Ectodermal cell (in vitro differentiated cells): ENCODE results near the gene PLOD2.

Experiments
- H3K27ac ChIP-seq: 2 replicates; pipeline ENCODE4 v1.7.0; 2013; ENCODE audit warnings: mild to moderate bottlenecking, low read depth, low read length; ENCODE audit not compliant: insufficient read depth, poor library complexity, severe bottlenecking
- H3K27me3 ChIP-seq: 2 replicates; pipeline ENCODE4 v1.7.0; 2013; ENCODE audit warnings: mild to moderate bottlenecking, low read length; ENCODE audit not compliant: insufficient read depth, control insufficient read depth, poor library complexity, severe bottlenecking
- H3K36me3 ChIP-seq: one replicate; pipeline ENCODE4 v1.7.0; 2013; ENCODE audit warnings: low read length; ENCODE audit not compliant: control insufficient read depth, insufficient read depth
- H3K4me1 ChIP-seq: one replicate; pipeline ENCODE4 v1.7.0; 2013; ENCODE audit warnings: low read length; ENCODE audit not compliant: control insufficient read depth, insufficient read depth
- H3K4me3 ChIP-seq: 2 replicates; pipeline ENCODE4 v1.7.0; 2013; ENCODE audit warnings: low read depth, low read length, control low read depth; ENCODE audit not compliant: insufficient read depth
- H3K9me3 ChIP-seq: 2 replicates; pipeline ENCODE4 v1.7.0; 2013; ENCODE audit warnings: mild to moderate bottlenecking, low read length, moderate library complexity; ENCODE audit not compliant: control insufficient read depth
- WGBS, 2 experiments: methylation state at CpG; one replicate each; pipeline ENCODE4 v1.1.7; 2013; ENCODE audit warnings: missing lambda C conversion rate in 2 of 2; 5-methylcytosine and 5-hydroxymethylcytosine counted together

PLOD2 gene

GRCh38 chr3:146058241-146058640 is 102.7 kb downstream of the PLOD2 start:
- Histone ChIP-seq H3K27me3 (no peaks in the 10 kb centered on the region), H3K9me3 (no peaks in the 10 kb centered on the region), H3K4me3 (no peak overlapping the region), H3K4me1 (no peaks in the 10 kb centered on the region), H3K27ac (no peak overlapping the region), H3K36me3 (no peaks in the 10 kb centered on the region)
- WGBS, 2 experiments = 88% methylated on average over 1 of the region's 2 CpGs; no CpG with 5 or more reads in 1 of the 2 experiments

GRCh38 chr3:146052791-146053310 is 108.1 kb downstream of the PLOD2 start:
- no peak overlapping the region for H3K27ac ChIP-seq
- WGBS, 2 experiments = 86 to 97% methylated on average over 5 of the region's 6 CpGs

GRCh38 chr3:146052056-146052790 is 108.8 kb downstream of the PLOD2 start:
- Histone ChIP-seq H3K27ac (no peak overlapping the region), H3K4me3 (no peak overlapping the region), H3K9me3 (no peaks in the 10 kb centered on the region), H3K4me1 (no peaks in the 10 kb centered on the region), H3K27me3 (no peaks in the 10 kb centered on the region), H3K36me3 (no peaks in the 10 kb centered on the region)
- WGBS, 2 experiments = 100% methylated on average over 2 of the region's 2 CpGs

More at GRCh38 chr3:146052791-146053310, 108.1 kb downstream of the PLOD2 start:
- Histone ChIP-seq H3K9me3 (no peaks in the 10 kb centered on the region), H3K4me1 (no peaks in the 10 kb centered on the region), H3K4me3 (no peak overlapping the region), H3K27me3 (no peaks in the 10 kb centered on the region), H3K36me3 (no peaks in the 10 kb centered on the region)

DNA sequence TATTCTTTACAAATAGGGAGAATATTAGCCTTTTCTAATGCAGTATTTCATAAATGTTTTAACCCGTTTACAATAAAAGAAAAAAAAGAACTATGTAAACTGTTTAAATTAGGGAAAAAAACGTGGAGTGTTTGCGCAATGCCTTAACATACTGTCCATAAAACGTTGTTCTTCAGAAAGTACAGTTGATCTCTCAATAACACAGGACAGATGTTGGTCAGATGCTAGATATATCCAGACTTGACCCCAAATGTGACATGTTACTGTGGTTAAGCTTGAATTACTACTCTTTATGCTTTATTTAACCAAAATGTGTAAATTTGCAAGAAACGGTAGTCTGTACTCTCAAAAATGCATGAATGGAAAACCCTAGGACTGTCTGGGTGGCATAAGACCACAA is 110.3 kb downstream of the PLOD2 start:
- Histone ChIP-seq H3K9me3 (no peaks in the 10 kb centered on the region), H3K36me3 (no peaks in the 10 kb centered on the region), H3K4me3 (no peak overlapping the region), H3K27me3 (no peaks in the 10 kb centered on the region), H3K4me1 (no peaks in the 10 kb centered on the region), H3K27ac (no peak overlapping the region)
- WGBS, 2 experiments = 94 to 100% methylated on average over 4 to 5 of the region's 5 CpGs

GRCh38 chr3:146047485-146047884 is 113.5 kb downstream of the PLOD2 start:
- Histone ChIP-seq H3K4me1 (no peaks in the 10 kb centered on the region), H3K27ac (no peak overlapping the region), H3K27me3 (no peaks in the 10 kb centered on the region), H3K36me3 (no peaks in the 10 kb centered on the region), H3K9me3 (no peaks in the 10 kb centered on the region), H3K4me3 (no peak overlapping the region)
- no CpG with 5 or more reads among the region's 1 CpG for WGBS, 2 experiments

DNA sequence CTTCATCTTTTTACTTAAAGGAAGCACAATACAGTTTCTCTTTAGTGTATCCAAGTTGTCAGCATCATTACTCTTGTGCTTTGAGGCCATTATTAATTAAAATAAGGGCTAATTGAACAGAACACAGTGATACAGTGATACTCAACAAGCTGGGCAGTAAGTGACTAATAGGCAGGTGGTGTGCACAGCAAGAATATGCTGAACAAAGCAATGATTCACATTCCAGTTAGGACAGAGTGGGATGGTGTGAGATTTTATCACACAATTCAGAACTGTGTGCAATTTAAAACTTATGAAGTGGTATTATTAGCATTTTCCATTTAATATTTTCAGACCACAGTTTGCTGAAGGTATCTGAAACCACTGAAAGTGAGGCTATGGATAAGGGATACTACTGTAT is 116.9 kb downstream of the PLOD2 start:
- Histone ChIP-seq H3K27me3 (no peaks in the 10 kb centered on the region), H3K4me1 (no peaks in the 10 kb centered on the region), H3K27ac (no peak overlapping the region), H3K9me3 (no peaks in the 10 kb centered on the region), H3K4me3 (no peak overlapping the region), H3K36me3 (no peaks in the 10 kb centered on the region)

- Histone ChIP-seq H3K27me3 (no peaks in the 10 kb centered on the region), H3K27ac (no peak overlapping the region), H3K36me3 (no peaks in the 10 kb centered on the region), H3K4me1 (no peaks in the 10 kb centered on the region), H3K9me3 (no peaks in the 10 kb centered on the region), H3K4me3 (no peak overlapping the region)
These were observed 120.4 kb downstream of the PLOD2 start for GRCh38 chr3:146040630-146041029.

GRCh38 chr3:146037697-146038096 is 123.3 kb downstream of the PLOD2 start:
- no peaks in the 10 kb centered on the region for H3K27me3 ChIP-seq
- no peaks in the 10 kb centered on the region for H3K9me3 ChIP-seq
- no peaks in the 10 kb centered on the region for H3K4me1 ChIP-seq
- H3K27ac ChIP-seq = no peak overlapping the region
- H3K4me3 ChIP-seq = no peak overlapping the region
- WGBS, 2 experiments = 91 to 92% methylated on average over 5 of the region's 5 CpGs
- no peaks in the 10 kb centered on the region for H3K36me3 ChIP-seq

DNA sequence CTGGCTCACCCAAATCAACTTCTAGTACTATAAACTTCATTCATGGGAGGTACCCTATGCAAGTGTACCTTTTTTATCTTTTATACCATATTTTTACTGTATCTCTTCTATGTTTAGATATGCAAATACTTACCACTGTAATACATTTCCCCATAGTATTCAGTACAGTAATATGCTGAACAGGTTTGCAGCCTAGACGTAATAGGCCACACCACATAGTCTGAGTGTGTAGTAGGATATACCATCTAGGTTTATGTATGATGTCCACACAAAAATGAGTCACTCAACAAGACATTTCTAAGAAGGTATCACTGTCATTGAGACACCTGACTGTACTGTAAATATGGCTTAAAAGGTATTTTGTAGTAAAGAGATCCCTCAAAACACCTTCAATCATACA is 124.7 kb downstream of the PLOD2 start:
- Histone ChIP-seq H3K27me3 (no peaks in the 10 kb centered on the region), H3K27ac (no peak overlapping the region), H3K4me3 (no peak overlapping the region), H3K4me1 (no peaks in the 10 kb centered on the region), H3K36me3 (no peaks in the 10 kb centered on the region), H3K9me3 (no peaks in the 10 kb centered on the region)
- 100% methylated on average over 1 of the region's 1 CpG; no CpG with 5 or more reads in 1 of the 2 experiments for WGBS, 2 experiments

DNA sequence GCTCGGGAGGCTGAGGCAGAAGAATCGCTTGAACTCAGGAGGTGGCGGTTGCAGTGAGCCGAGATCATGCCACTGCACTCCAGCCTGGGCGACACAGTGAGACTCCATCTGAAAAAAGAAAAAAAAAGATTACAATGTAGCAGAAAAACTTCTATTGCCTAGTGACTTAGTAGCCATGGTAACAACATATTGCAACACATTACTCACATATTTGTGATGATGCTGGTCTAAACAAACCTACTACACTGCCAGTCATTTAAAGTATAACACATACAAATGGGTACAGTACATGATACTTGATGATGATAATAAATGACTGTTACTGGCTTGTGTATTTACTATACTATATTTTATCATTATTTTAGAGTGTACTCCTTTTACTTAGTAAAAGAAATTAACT is 125.6 kb downstream of the PLOD2 start:
- Histone ChIP-seq H3K4me1 (no peaks in the 10 kb centered on the region), H3K4me3 (no peak overlapping the region), H3K9me3 (no peaks in the 10 kb centered on the region), H3K36me3 (no peaks in the 10 kb centered on the region), H3K27me3 (no peaks in the 10 kb centered on the region), H3K27ac (no peak overlapping the region)
- WGBS, 2 experiments = 91 to 93% methylated on average over 5 of the region's 5 CpGs
